Keratinocyte (primary cell): ENCODE measurements around the gene BRSK2. TPM values are rescaled to one million over a fixed set of nuclear protein-coding genes. Genes with fewer than 3 reads are reported as not detected.

Source experiments
- DNase-seq: peaks from one replicate; pipeline ENCODE4 v3.0.0-alpha.2; 2011; ENCODE audit warnings: low read depth, missing footprints, low spot score
- FAIRE-seq: peaks from 2 replicates; lab custom pipeline; 2011; peaks lifted over from hg19 to GRCh38; lab: Jason Lieb, UNC
- H2AFZ ChIP-seq: 2 replicates; pipeline ENCODE4 v1.6.0; 2012; ENCODE audit warnings: low read length, control low read depth, inconsistent platforms; ENCODE audit not compliant: control insufficient read depth
- H3K27ac ChIP-seq: 2 replicates; pipeline ENCODE4 v1.5.1; 2011; ENCODE audit warnings: low read length; ENCODE audit not compliant: control insufficient read depth, insufficient read depth
- H3K27me3 ChIP-seq: 3 replicates; pipeline ENCODE4 v1.6.0; 2011; ENCODE audit warnings: low read length; ENCODE audit not compliant: control insufficient read depth, insufficient read depth; ENCODE audit errors: extremely low read depth
- H3K36me3 ChIP-seq, 2 experiments: 2 replicates in 1 of 2; 3 replicates in 1 of 2; pipeline ENCODE4 v1.5.1; 2011; ENCODE audit warnings: low read length in 2 of 2, mild to moderate bottlenecking in 1 of 2; ENCODE audit not compliant: control insufficient read depth in 2 of 2, insufficient read depth in 2 of 2; ENCODE audit errors: extremely low read depth in 1 of 2
- H3K4me1 ChIP-seq: 3 replicates; pipeline ENCODE4 v1.5.1; 2011; ENCODE audit warnings: low read length; ENCODE audit not compliant: control insufficient read depth, insufficient read depth; ENCODE audit errors: extremely low read depth
- H3K4me2 ChIP-seq: 3 replicates; pipeline ENCODE4 v1.6.0; 2011; ENCODE audit warnings: low read depth, low read length; ENCODE audit not compliant: control insufficient read depth, insufficient read depth; ENCODE audit errors: extremely low read depth
- H3K4me3 ChIP-seq, 3 experiments: fragments of 200-600 bp in 1 of 3; sonication (generic) in 1 of 3; 2 replicates in 2 of 3; 3 replicates in 1 of 3; pipeline ENCODE4 v1.5.1; 2011 to 2016; ENCODE audit warnings: low read length in 3 of 3, mild to moderate bottlenecking in 3 of 3, control low read depth in 2 of 3, inconsistent platforms in 1 of 3, low read depth in 1 of 3, mixed read lengths in 1 of 3, mixed run types in 1 of 3, moderate library complexity in 1 of 3; ENCODE audit not compliant: control insufficient read depth in 2 of 3, insufficient read depth in 2 of 3; ENCODE audit errors: extremely low read depth in 1 of 3
- H3K79me2 ChIP-seq: 2 replicates; pipeline ENCODE4 v1.6.0; 2012; ENCODE audit warnings: low read length; ENCODE audit not compliant: control insufficient read depth, insufficient read depth
- H3K9ac ChIP-seq: 3 replicates; pipeline ENCODE4 v1.6.0; 2011; ENCODE audit warnings: low read length; ENCODE audit not compliant: control insufficient read depth, insufficient read depth; ENCODE audit errors: extremely low read depth
- H3K9me1 ChIP-seq: 3 replicates; pipeline ENCODE4 v1.6.0; 2011; ENCODE audit warnings: low read length; ENCODE audit not compliant: control insufficient read depth, insufficient read depth; ENCODE audit errors: extremely low read depth
- H3K9me3 ChIP-seq: 2 replicates; pipeline ENCODE4 v1.5.1; 2012; ENCODE audit warnings: low read depth, low read length; ENCODE audit not compliant: control insufficient read depth
- H4K20me1 ChIP-seq: 3 replicates; pipeline ENCODE4 v1.6.0; 2011; ENCODE audit warnings: low read length; ENCODE audit not compliant: control insufficient read depth, insufficient read depth; ENCODE audit errors: extremely low read depth
- CTCF ChIP-seq, 3 experiments: IDR thresholded peaks in 1 of 3; conservative IDR thresholded peaks in 1 of 3; optimal IDR thresholded peaks in 1 of 3; 2 replicates in 2 of 3; 3 replicates in 1 of 3; pipeline versions ENCODE3 to v1.5.1; 2011; ENCODE audit warnings: low read length in 3 of 3, mild to moderate bottlenecking in 3 of 3, moderate library complexity in 2 of 3, control low read depth in 1 of 3, inconsistent platforms in 1 of 3; ENCODE audit not compliant: insufficient read depth in 2 of 3; ENCODE audit errors: extremely low read depth in 1 of 3
- EZH2 ChIP-seq: IDR thresholded peaks from one replicate; pipeline ENCODE4 v1.6.1; 2012; ENCODE audit warnings: inconsistent platforms, mild to moderate bottlenecking, low read length, moderate library complexity
- dilution Hi-C: fragments of 300-500 bp; cut with MboI; formaldehyde crosslinking; loops from one replicate; pipeline ENCODE4 v1.7.0; 2020; ENCODE audit warnings: low sequenced_read_pairs; ENCODE audit not compliant: extremely low pct_ligation_motif_present
- polyA plus RNA-seq, 5 experiments: library from polyadenylated mRNA; depleted of rRNA in 3 of 5; stranded (reverse) in 3 of 5; stranded (forward) in 1 of 5; unstranded in 1 of 5; fragments of >200 nt; gene quantifications; 1 replicate in 1 of 5; 2 replicates in 3 of 5; 3 replicates in 1 of 5; pipeline versions ENCODE4 v1.2.1 to v1.2.3, GENCODE V29; 2011 to 2012; ENCODE audit warnings: missing spikeins in 2 of 5, low read depth in 1 of 5, low replicate concordance in 1 of 5

The BRSK2 gene
- polyA plus RNA-seq, 1 donor (not counting 4 experiments of a cell fraction or from before 2014, with no cell fraction given), result 0.09 TPM

GRCh38 chr11:1361882-1362281 is 27.9 kb upstream of the BRSK2 start:
- Histone ChIP-seq H3K4me1 (no peaks in the 10 kb centered on the region), H3K27me3 (no peaks in the 10 kb centered on the region), H3K9ac (no peak overlapping the region), H3K27ac (no peak overlapping the region), H3K9me3 (peaks cover 6% of the 10 kb centered on the region), H3K4me2 (no peak overlapping the region), H3K9me1 (no peaks in the 10 kb centered on the region), H4K20me1 (no peaks in the 10 kb centered on the region), H3K79me2 (no peaks in the 10 kb centered on the region), H3K4me3 (no peak overlapping the region), H2AFZ (no peak overlapping the region), H3K36me3 (no peaks in the 10 kb centered on the region)
- dilution Hi-C loops, result no loop called here
- TF ChIP-seq EZH2 (no peak), CTCF (optimal IDR thresholded peaks at IDR 0.05 in 1 of 3, IDR thresholded peaks at IDR 0.05 in 1 of 3, conservative IDR thresholded peaks at IDR 0.05 in 1 of 3; ENCODE audit: extremely low read depth in 1 of 3, insufficient read depth in 2 of 3, low read length in 3 of 3) (no peak)
- no peak for DNase-seq
- no peak for FAIRE-seq

GRCh38 chr11:1367721-1368120 is 22.0 kb upstream of the BRSK2 start:
- FAIRE-seq, result no peak
- H3K27ac ChIP-seq, result no peak overlapping the region
- no peaks in the 10 kb centered on the region for H4K20me1 ChIP-seq
- H3K27me3 ChIP-seq, result no peaks in the 10 kb centered on the region
- H3K79me2 ChIP-seq, result no peaks in the 10 kb centered on the region
- H3K9me1 ChIP-seq, result no peaks in the 10 kb centered on the region
- H3K9me3 ChIP-seq, result peaks cover 6% of the 10 kb centered on the region
- H2AFZ ChIP-seq, result no peak overlapping the region
- dilution Hi-C loops, result no loop called here
- no peak for DNase-seq
- H3K4me1 ChIP-seq, result no peaks in the 10 kb centered on the region
- H3K9ac ChIP-seq, result no peak overlapping the region
- H3K4me2 ChIP-seq, result no peak overlapping the region
- TF ChIP-seq EZH2 (no peak), CTCF (optimal IDR thresholded peaks at IDR 0.05 in 1 of 3, IDR thresholded peaks at IDR 0.05 in 1 of 3, conservative IDR thresholded peaks at IDR 0.05 in 1 of 3; ENCODE audit: extremely low read depth in 1 of 3, insufficient read depth in 2 of 3, low read length in 3 of 3) (no peak)
- no peak overlapping the region for H3K4me3 ChIP-seq
- no peaks in the 10 kb centered on the region for H3K36me3 ChIP-seq
